Neutrophil (primary cell): ENCODE results near the gene SPIRE2.

ENCODE experiments used
- H3K27ac ChIP-seq: fragments of 200-600 bp; sonication (generic); 2 replicates; pipeline ENCODE4 v1.5.1; 2016; ENCODE audit warnings: mild to moderate bottlenecking, moderate library complexity
- H3K27me3 ChIP-seq: fragments of 200-600 bp; sonication (generic); 2 replicates; pipeline ENCODE4 v1.6.0; 2016; ENCODE audit warnings: mild to moderate bottlenecking
- H3K36me3 ChIP-seq: fragments of 200-600 bp; sonication (generic); 2 replicates; pipeline ENCODE4 v1.5.1; 2017
- H3K4me1 ChIP-seq, 2 experiments: fragments of 200-600 bp in 1 of 2; sonication (generic) in 1 of 2; 1 replicate in 1 of 2; 2 replicates in 1 of 2; pipeline versions ENCODE4 v1.5.1 to v1.6.1; 2013 to 2016; ENCODE audit warnings: low read depth in 1 of 2, low read length in 1 of 2, mild to moderate bottlenecking in 1 of 2, moderate library complexity in 1 of 2; ENCODE audit not compliant: control insufficient read depth in 1 of 2, insufficient read depth in 1 of 2
- H3K4me3 ChIP-seq, 2 experiments: fragments of 200-600 bp in 1 of 2; sonication (generic) in 1 of 2; 1 replicate in 1 of 2; 2 replicates in 1 of 2; pipeline ENCODE4 v1.5.1; 2013 to 2016; ENCODE audit warnings: low read depth in 1 of 2, low read length in 1 of 2, mild to moderate bottlenecking in 1 of 2, moderate library complexity in 1 of 2
- H3K9me3 ChIP-seq: fragments of 200-600 bp; sonication (generic); 2 replicates; pipeline ENCODE4 v1.5.1; 2016
- TF ChIP-seq, protein P1 (sequence below): fragments of 200-600 bp; sonication (generic); IDR thresholded peaks from 2 replicates; pipeline ENCODE4 v1.5.1; 2016; ENCODE audit warnings: antibody characterized with exemption

SPIRE2 gene

DNA sequence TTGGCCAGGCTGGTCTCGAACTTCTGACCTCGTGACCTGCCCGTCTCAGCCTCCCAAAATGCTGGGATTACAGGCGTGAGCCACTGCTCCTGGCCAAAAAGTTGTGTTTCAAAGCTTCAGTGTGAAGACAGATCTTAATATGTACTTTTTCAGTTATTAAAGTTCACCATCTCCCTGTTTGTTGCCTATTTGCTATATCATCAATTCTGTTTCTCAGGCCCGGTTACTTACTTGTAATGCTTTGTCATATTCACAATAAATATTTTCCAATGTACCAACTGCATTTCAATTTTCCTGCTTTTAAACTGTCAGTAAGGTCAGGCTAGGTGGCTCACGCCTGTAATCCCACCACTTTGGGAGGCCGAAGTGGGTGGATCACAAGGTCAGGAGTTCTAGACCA lies 34.3 kb upstream of the SPIRE2 start:
- no peak overlapping the region for H3K4me3 ChIP-seq
- H3K27ac ChIP-seq: no peak overlapping the region
- no peaks in the 10 kb centered on the region for H3K9me3 ChIP-seq
- H3K4me1 ChIP-seq: no peaks in the 10 kb centered on the region
- H3K27me3 ChIP-seq: no peaks in the 10 kb centered on the region
- peaks cover 40% of the 10 kb centered on the region for H3K36me3 ChIP-seq
- TF ChIP-seq, protein P1, sequence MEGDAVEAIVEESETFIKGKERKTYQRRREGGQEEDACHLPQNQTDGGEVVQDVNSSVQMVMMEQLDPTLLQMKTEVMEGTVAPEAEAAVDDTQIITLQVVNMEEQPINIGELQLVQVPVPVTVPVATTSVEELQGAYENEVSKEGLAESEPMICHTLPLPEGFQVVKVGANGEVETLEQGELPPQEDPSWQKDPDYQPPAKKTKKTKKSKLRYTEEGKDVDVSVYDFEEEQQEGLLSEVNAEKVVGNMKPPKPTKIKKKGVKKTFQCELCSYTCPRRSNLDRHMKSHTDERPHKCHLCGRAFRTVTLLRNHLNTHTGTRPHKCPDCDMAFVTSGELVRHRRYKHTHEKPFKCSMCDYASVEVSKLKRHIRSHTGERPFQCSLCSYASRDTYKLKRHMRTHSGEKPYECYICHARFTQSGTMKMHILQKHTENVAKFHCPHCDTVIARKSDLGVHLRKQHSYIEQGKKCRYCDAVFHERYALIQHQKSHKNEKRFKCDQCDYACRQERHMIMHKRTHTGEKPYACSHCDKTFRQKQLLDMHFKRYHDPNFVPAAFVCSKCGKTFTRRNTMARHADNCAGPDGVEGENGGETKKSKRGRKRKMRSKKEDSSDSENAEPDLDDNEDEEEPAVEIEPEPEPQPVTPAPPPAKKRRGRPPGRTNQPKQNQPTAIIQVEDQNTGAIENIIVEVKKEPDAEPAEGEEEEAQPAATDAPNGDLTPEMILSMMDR: no peak

DNA sequence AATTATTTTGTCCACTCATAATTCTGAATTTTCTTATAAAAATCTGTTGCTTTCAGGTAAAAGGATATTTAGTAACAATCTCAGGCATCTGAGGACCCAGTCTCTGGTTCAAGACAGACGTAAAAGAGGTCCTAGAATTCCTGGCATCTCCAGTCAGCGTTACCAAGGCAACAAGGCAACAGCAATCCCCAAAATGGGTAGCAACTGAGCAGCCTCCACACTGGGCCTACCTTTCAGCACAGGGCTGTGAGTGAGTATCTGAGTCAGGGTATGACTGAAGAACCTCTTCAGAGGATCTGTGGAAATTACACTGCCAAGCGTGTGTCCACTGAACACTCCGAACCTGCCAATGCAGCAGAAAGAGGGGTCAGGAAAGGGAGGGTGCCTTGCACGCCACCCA lies 32.6 kb upstream of the SPIRE2 start:
- no peak overlapping the region for H3K4me3 ChIP-seq
- no peaks in the 10 kb centered on the region for H3K4me1 ChIP-seq
- no peaks in the 10 kb centered on the region for H3K9me3 ChIP-seq
- TF ChIP-seq, protein P1: no peak
- no peak overlapping the region for H3K27ac ChIP-seq
- peaks cover 43% of the 10 kb centered on the region for H3K36me3 ChIP-seq
- H3K27me3 ChIP-seq: no peaks in the 10 kb centered on the region

DNA sequence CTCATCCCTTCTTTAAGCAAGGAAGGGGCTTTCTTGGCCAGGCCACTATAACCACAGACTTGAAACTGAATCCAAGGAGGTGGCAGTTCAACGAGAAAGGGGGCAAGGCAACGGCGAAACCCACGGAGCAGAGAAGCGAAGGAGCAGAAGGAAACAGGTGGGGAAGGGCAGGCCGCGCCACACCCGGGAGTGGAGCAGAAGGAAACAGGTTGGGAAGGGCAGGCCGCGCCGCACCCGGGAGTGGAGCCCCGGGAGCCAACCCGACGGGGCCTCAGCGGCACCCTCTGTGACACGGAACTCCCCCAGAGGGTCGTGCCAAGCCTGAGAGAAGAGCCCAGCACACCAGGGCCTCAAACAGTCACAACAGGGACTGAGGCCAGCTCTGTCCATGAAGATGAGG lies 32.2 kb upstream of the SPIRE2 start:
- Histone ChIP-seq H3K36me3 (peaks cover 41% of the 10 kb centered on the region), H3K4me1 (no peaks in the 10 kb centered on the region), H3K27ac (no peak overlapping the region), H3K27me3 (no peaks in the 10 kb centered on the region), H3K9me3 (no peaks in the 10 kb centered on the region), H3K4me3 (no peak overlapping the region)
- TF ChIP-seq, protein P1: no peak

DNA sequence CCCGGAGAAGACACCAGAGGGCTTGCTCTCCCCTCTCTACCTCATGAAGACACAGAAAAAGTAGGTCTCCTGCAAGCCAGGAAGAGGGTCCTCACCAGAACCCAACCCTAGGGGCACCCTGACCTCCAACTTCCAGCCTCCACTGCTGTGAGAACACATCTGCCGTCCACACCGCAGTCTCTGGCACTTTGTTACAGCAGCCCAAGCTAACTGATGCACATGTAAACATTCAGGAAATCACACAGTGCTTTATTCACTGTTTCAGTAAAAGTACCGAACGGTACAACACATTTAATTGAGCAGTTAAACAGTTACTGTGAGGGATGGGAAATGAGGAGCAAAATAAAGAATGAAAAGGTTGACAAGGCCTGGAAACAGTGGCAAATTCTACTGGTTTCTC lies 30.1 kb upstream of the SPIRE2 start:
- Histone ChIP-seq H3K4me1 (no peaks in the 10 kb centered on the region), H3K9me3 (no peaks in the 10 kb centered on the region), H3K27me3 (no peaks in the 10 kb centered on the region), H3K4me3 (no peak overlapping the region), H3K27ac (no peak overlapping the region), H3K36me3 (peaks cover 32% of the 10 kb centered on the region)
- TF ChIP-seq, protein P1: no peak

DNA sequence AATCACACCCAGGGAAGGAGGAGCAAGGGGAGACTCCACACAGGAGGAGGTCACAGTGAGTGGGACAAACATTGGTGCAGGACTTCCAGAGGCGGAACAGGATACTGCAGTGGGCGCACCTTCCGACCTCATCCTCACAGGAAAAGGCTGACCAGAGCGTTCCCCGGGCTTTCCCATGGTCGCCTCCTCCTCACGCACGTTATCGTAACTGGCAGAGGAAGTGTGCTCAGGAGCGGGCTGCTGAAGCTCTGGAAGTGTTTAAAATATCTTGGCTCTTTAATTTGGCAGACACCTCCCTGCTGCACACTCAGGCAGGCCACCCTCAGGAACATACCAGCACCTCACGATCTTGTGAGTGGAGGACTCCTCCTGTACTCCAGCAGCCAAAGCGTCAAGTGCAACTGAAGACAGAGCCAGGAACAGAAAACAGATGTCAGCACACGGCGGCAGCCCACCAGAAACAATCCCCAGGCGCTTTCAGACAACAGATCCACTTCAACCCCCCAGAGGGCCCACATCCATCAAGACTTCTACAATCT lies 29.4 kb upstream of the SPIRE2 start:
- H3K36me3 ChIP-seq: peaks cover 32% of the 10 kb centered on the region
- H3K27ac ChIP-seq: no peak overlapping the region
- no peak overlapping the region for H3K4me3 ChIP-seq
- TF ChIP-seq, protein P1: no peak
- no peaks in the 10 kb centered on the region for H3K9me3 ChIP-seq
- no peaks in the 10 kb centered on the region for H3K27me3 ChIP-seq
- H3K4me1 ChIP-seq: no peaks in the 10 kb centered on the region

DNA sequence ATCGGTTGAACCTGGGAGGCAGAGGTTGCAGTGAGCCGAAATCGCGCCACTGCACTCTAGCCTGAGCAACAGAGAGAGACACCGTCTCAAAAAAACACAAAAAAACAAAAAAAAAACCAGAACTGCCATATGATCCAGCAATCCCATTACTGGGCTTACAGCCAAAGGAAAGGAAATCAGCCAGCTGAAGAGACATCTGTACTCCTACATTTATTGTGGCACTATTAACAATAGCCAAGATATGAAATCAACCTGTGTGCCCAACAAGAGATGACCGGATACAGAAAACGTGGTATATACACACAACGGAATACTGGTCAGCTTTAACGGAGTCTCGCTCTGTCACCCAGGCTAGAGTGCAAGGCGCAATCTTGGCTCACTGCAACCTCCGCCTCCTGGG lies 26.5 kb upstream of the SPIRE2 start:
- H3K27me3 ChIP-seq: no peaks in the 10 kb centered on the region
- H3K4me1 ChIP-seq: no peaks in the 10 kb centered on the region
- no peak overlapping the region for H3K4me3 ChIP-seq
- peaks cover 22% of the 10 kb centered on the region for H3K36me3 ChIP-seq
- TF ChIP-seq, protein P1: no peak
- no peaks in the 10 kb centered on the region for H3K9me3 ChIP-seq
- no peak overlapping the region for H3K27ac ChIP-seq
